OCI-M1 (cell line): ENCODE measurements around the gene MEGF11.

Experiments
- DNase-seq: peaks from one replicate; lab custom pipeline; 2025; lab: John Stamatoyannopoulos, UW

Gene MEGF11

GRCh38 chr15:65969865-65970816, 283.4 kb downstream of the MEGF11 start:
- no peak for DNase-seq

GRCh38 chr15:65968511-65968910, 285.0 kb downstream of the MEGF11 start:
- DNase-seq = no peak

GRCh38 chr15:65964792-65965433, 288.6 kb downstream of the MEGF11 start:
- no peak for DNase-seq

- no peak for DNase-seq
Measured at GRCh38 chr15:65963911-65964482, 289.6 kb downstream of the MEGF11 start.

GRCh38 chr15:65963358-65963757, 290.2 kb downstream of the MEGF11 start:
- DNase-seq = no peak

- no peak for DNase-seq
Measured at GRCh38 chr15:65962187-65962586, 291.4 kb downstream of the MEGF11 start.

- no peak for DNase-seq
Measured at GRCh38 chr15:65960586-65960985, 293.0 kb downstream of the MEGF11 start.

GRCh38 chr15:65958835-65959234, 294.7 kb downstream of the MEGF11 start:
- DNase-seq = no peak

- no peak for DNase-seq
Measured at GRCh38 chr15:65957451-65957850, 296.1 kb downstream of the MEGF11 start.

- DNase-seq = no peak
Measured at GRCh38 chr15:65956899-65957298, 296.7 kb downstream of the MEGF11 start.

GRCh38 chr15:65956307-65956706, 297.2 kb downstream of the MEGF11 start:
- DNase-seq = no peak

- DNase-seq = no peak
Measured at GRCh38 chr15:65954289-65954741, 299.2 kb downstream of the MEGF11 start.

- DNase-seq = no peak
Measured at GRCh38 chr15:65953622-65954021, 299.9 kb downstream of the MEGF11 start.

- peak; percentile 35 for DNase-seq
Measured at GRCh38 chr15:65952391-65953053, 301.0 kb downstream of the MEGF11 start.

- no peak for DNase-seq
Measured at GRCh38 chr15:65951007-65951406, 302.5 kb downstream of the MEGF11 start.

GRCh38 chr15:65949491-65949890, 304.1 kb downstream of the MEGF11 start:
- no peak for DNase-seq

GRCh38 chr15:65949011-65949410, 304.5 kb downstream of the MEGF11 start:
- DNase-seq = no peak

GRCh38 chr15:65948383-65948782, 305.2 kb downstream of the MEGF11 start:
- DNase-seq = no peak

- no peak for DNase-seq
Measured at GRCh38 chr15:65947041-65947440, 306.5 kb downstream of the MEGF11 start.

GRCh38 chr15:65945616-65946015, 307.9 kb downstream of the MEGF11 start:
- peak; percentile 16 for DNase-seq

GRCh38 chr15:65944404-65944803, 309.1 kb downstream of the MEGF11 start:
- no peak for DNase-seq

- peak; percentile 3 for DNase-seq
Measured at GRCh38 chr15:65942436-65942835, 311.1 kb downstream of the MEGF11 start.
